ENCODE measurements around the gene PLA2G6. TPM values are rescaled to one million over a fixed set of nuclear protein-coding genes. Genes with fewer than 3 reads are reported as not detected.

The PLA2G6 gene
- total and polyA plus RNA-seq, 2 of the 8 experiments (the other 6 are each of a cell fraction or from before 2014, with no cell fraction given) = 13.2 to 21.0 TPM

GRCh38 chr22:38180841-38181452, 683 bp downstream of the PLA2G6 start (continued):
- TF ChIP-seq CTCF (IDR thresholded peaks at IDR 0.05; ENCODE audit: control extremely low read depth in 1 of 3, insufficient read depth in 1 of 3, low read depth in 1 of 3, low read length in 3 of 3) (peak in 1 of 3 experiments; percentile 5; a peak in 1 of 4 replicates), RNF2 (IDR thresholded peaks at IDR 0.05; ENCODE audit: borderline replicate concordance, low read depth, low read length, missing control alignments, poor library complexity, severe bottlenecking) (no peak), SIN3A (conservative IDR thresholded peaks at IDR 0.05 in 1 of 2, IDR thresholded peaks at IDR 0.05 in 1 of 2; ENCODE audit: low read depth in 1 of 2, low read length in 2 of 2) (no peak), E2F6 (IDR thresholded peaks at IDR 0.05) (peak; percentile 82), CHD2 (IDR thresholded peaks at IDR 0.05; ENCODE audit: low read length) (no peak), BRCA1 (IDR thresholded peaks at IDR 0.05; ENCODE audit: low read depth, low read length) (no peak), CREB1 (IDR thresholded peaks at IDR 0.05) (no peak), SIX5 (IDR thresholded peaks at IDR 0.05; ENCODE audit: low read depth, low read length) (no peak), TAF7 (optimal IDR thresholded peaks at IDR 0.05; ENCODE audit: borderline replicate concordance, low read depth, low read length) (no peak), MAX (IDR thresholded peaks at IDR 0.05) (peak; percentile 77), CTBP2 (IDR thresholded peaks at IDR 0.05; ENCODE audit: borderline replicate concordance, insufficient read depth, insufficient read length, low read length) (no peak), BACH1 (IDR thresholded peaks at IDR 0.05; ENCODE audit: low read length) (no peak), PHF8 (conservative IDR thresholded peaks at IDR 0.05; ENCODE audit: low read depth, low read length) (no peak), EZH2 (IDR thresholded peaks at IDR 0.05; ENCODE audit: low read depth, low read length, severe bottlenecking) (no peak), SP2 (IDR thresholded peaks at IDR 0.05; ENCODE audit: low read length) (no peak)
